HS-27A (cell line): ENCODE results near the gene GNB5.
A peak's percentile ranks its signal among the peaks of the same experiment; 100 is the strongest.
"Not testable (repeated sequence)": the region's sequence is repeated elsewhere in the genome, so short reads cannot be mapped to it uniquely, and the experiment has no call there.

Experiments used
- DNase-seq: peaks from one replicate; pipeline ENCODE4 v3.0.0-alpha.2; 2012; ENCODE audit warnings: low read depth, missing footprints

The GNB5 gene

DNA sequence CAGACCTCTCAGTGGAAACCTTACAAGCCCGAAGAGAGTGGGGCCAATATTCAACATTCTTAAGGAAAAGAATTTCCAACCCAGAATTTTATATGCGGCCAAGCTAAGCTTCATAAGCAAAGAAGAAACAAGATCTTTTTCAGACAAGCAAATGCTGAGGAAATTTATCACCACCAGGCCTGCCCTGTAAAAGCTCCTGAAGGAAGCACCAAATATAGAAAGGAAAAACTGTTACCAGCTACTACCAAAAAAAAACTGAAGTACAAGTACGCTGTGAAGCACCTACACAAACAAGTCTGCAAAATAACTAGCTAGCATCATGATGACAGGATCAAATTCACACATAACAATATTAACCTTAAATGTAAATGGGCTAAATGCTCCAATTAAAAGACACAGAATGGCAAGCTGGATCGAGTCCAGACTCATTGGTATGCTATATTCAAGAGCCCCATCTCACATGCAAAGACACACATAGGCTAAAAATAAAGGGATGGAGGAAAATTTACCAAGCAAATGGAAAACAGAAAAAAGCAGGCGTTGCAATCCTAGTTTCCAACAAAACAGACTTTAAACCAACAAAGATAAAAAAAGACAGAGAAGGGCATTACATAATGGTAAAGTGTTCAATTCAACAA is 25.6 kb downstream of the GNB5 start:
- DNase-seq = not testable (repeated sequence)

DNA sequence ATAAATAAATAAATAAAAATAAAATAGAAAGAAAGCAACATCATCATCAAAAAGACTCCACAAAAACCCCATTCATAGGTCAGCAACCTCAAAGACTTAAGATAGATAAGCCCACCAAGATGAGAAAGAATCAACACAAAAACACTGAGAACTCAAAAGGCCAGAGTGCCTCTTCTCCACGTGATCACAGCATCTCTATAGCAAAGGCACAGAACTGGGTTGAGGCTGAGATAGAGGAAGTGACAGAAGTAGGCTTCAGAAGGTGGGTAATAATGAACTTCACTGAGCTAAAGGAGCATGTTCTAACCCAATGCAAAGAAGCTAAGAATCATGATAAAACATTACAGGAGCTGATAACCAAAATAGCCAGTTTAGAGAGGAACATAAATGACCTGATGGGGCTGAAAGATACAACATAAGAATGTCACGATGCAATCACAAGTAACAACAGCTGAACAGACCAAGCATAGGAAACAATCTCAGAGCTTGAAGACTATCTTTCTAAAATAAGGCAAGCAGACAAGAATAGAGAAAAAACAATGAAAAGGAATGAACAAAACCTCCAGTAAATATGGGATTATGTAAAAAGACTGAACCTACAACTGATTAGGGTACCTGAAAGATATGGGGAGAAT is 26.4 kb downstream of the GNB5 start:
- DNase-seq = no peak

DNA sequence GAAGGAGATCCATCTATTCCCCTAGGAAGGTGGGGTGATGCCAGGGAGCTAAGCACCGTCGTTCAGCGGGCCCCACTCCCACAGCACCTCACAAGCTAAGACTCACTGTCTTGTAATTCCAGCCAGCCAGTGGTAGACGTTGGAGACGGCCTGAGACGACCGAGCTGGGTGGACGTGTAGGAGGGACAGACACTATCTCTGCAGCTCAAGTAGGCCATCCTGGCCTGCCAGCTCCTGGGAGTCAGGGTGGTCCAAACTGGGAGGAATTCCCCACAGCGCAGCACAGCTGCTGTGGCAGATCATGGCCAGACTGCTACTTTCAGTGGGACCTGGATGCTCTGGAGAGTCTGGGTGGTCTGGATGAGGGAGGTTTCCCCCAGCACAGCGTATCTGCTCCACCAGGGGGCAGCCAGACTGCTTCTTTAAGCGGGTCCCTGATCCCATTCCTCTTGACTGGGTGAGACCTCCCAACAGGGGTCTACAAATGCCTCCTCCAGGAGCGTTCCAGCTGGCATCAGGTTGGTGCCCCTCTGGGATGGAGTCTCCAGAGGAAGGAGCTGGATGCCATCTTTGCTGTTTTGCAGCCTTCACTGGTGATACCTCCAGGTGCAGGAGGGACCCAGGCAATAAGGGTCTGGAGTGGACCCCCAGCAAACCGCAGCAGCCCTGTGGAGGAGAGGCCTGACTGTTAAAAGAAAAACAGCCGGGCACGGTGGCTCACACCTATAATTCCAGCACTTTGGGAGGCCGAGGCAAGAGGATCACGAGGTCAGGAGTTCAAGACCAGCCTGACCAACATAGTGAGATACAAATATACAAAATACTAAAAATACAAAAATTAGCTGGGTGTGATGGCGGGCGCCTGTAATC is 27.6 kb downstream of the GNB5 start:
- DNase-seq = no peak

DNA sequence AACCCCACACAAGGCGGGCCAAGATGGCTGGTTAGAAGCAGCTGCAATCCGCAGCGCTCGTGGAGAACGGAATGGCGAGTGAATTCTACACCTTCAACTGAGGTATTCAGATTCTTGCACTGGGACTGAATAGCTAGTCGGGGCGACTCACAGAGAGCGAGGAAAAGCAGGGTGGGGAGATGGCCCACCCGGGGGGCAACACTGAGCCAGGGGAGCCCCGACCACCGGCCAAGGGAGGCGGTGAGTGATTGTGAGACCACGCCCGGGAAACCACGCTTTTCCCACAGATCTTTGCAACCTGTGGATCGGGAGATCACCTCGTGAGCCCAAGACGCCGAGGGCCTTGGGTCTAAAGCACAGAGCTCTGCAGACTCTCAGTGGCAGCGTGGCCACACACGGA is 28.3 kb downstream of the GNB5 start:
- DNase-seq = no peak

DNA sequence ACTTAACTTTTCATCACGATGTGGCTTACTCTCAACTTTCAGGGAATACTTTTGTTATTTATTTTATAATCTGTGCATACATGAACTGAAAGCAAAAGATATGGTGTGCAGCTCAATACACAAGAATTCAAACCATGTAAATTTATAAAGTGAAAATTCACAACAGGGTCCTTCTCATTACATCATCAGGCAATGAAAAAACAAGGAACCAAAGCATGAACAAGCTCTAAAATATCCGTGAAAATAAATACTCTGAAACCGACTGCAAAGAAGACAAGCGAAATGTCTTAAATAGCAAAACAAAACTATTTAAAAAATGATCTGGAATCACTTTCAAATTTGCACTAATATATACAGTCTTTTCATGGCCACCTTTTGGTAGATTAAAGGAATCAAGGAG is 28.9 kb downstream of the GNB5 start:
- no peak for DNase-seq

DNA sequence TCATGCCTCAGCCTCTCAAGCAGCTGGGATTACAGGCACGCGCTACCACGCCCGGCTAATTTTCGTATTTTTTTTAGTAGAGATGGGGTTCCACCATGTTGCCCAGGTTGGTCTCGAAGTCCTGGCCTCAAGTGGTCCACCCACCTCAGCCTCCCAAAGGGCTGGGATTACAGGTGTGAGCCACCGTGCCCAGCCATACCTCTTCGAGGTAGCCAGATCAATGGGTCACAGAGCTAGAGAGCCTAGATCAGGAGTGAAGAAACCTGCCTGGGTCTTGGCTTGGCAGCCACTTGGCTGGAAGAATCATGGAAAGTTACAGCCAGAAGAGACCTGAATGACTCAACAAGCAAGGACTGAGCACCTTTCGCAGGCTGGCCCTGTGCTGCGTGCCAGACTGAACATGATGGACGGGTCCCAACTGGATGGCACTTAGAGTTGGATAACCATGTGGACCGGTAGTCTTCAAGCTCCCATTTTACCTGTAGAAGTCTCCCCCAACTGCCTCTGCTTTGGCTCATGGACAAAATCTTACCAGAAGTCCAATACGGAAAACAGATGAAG is 29.7 kb downstream of the GNB5 start:
- no peak for DNase-seq

DNA sequence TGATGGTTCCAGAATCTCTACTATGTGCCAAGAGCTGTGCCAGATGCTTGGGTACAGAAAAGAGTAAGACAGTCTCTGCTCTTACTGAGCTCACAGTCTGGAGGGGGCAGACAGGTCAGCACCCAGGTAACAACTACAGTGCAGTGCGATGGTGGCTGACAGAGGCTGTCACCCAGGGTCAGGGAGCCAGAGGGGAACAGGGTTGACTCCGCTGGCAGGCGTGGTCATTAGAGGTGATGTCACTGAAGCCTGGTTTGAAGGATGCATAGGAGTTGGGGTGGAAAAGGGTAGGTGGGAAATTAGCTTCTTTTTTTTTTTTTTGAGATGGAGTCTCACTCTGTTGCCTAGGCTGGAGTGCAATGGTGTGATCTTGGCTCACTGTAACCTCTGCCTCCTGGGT is 31.5 kb downstream of the GNB5 start:
- no peak for DNase-seq

DNA sequence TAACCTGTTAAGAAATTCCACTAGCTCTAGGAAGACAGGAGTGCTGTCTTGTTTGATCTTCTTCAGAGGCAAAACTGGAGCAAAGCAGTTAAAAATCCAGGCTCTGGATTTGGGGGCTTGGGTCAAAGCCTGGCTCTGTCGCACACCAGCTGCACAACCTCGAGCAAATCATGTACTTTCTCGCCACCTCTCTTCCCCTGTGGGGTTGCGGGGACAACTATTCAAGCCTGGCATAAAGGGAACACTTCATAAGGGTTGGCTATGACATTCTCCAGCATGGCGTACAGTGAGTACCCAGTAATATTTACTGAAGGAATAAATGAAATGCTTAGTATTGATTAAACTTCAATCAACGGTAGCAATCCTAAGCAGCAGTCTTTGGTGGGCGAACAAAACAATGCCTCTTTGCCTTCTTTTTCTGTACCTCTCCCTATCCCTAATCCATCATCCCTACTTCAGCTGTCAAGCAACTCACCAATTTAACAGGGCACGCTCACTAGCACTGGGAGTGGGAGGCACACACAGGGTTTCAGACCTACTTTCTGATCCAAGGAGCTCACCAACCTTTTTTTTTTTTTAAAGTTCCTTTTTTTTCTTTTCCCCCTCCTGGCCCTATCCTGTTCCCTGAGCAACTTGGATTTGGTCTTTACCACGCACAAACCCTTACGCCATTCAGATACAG is 33.0 kb downstream of the GNB5 start:
- no peak for DNase-seq

DNA sequence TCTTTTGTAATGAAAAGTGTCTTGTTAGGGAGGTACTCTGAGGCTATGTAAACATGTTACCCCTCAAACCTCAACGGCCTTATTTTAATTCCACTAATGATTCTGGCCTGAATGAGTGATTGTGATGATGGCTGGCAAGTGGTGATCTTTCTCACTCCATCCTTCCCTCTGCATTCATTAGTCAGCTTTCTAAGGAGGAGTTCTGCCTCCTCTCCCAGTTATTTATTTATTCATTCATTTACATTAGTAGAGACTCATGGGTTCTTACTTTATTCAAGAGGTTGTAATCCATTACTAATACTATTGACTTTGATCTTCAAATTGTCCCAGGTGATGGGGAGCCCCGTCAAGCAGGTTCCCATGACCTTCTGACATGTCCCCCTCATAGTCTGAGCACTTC is 35.3 kb downstream of the GNB5 start:
- DNase-seq = no peak

DNA sequence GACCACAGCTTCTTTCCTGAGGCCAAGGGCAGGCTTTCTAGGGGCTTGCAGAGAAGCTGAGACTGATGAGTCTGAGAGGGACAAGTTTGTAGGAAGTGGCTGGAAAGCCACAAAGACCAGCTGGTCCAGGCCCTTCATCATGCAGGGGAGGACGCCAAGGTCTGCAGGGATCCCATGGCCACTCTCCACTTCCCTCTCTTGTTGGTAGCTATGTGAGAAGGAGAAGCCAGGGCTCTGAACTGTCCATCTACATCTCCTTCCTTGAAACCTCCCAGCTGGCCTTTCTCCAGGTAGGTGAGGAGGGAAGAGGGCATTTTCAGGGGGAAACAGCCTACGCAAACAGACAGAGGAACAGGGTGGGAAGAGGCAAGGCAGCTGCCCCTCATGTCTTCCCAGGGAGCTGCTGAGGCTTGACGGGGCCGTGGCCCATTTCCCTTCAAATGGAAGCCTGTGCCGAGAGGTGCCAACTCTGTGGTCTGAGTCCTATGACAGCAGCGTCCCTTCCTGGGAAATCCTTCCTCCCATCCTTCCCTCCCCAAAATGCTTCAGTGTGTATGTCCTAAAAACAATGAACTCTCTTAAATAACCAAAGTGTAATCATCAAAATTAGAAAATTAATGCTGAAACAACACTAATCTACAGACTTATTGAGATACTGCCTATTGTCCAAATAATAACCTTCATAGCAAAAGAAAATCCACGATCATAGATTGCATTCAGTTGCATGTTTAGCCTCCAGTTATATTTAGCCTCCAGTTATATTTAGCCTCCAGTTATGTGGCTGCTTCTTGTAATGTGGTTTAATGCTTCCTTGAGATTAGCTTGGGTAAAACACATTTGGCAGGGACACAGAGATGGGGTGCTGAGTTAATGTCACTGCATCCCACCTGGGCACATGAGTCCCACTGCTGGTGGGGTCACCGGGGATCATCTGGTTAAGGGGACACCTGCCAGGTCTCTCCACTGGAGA is 36.0 kb downstream of the GNB5 start:
- DNase-seq = no peak

DNA sequence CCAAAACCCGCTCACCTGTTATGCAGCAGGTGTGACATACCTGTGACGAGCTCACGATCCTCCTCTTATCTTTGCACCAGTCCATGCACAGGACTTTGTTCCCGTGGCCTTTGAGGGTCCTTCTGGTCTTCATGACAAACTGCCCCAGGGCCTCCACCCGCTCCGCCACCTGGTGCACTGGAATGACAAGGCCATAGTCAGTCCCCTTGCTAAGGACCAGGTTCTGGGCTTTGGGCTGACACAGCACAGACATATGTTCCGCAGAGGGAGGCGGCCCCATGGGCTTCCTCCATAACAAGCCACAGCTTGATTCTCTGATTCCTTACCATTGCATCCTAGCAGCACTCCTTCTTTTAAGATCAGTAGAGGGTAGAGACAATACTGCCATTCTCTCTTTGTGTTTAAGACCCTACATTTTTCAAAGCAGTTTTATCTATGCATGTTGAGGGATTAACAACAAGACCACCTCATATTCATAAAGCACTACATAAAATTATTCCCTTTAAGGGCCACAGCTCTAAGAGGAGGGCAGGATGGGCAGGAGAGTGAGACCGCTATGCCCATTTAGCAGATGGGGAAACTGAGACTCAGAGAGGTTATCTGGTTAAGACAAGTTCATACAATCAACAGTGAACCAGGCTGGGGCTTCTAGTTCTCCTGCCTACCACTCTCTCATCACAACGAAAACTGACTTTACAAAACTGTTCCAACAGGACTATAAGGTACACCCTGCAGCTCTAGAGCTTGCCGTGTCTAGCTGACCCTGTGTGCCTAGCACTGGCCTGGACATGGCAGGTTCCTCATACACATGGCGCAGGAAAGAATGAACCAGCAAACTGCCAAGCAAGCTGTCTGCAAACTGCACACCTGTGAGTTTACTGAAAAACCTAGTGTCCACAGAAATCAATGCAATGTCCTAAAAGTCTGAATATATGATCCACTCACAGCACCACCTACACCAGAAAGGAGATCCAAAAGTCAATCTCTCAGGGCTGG is 37.0 kb downstream of the GNB5 start:
- no peak for DNase-seq

DNA sequence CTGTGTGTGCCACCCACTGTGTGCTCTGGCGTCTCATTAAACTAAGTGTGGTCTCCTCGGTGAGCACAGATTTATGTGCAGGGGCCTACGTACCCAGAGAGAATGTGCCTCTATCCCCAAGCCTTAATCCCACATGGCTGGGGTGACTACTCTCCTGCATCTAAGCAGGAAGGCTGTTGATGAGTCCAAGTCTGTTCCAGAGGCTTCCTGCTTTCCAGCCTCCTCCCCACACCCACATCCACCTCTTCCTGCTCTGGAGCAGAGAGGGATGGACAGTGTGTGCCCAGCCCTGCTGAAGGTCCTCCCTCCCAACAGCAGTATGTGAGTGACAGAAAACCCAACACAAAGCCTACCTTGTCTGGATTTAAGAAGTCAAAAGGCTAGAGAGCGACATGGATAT is 39.8 kb downstream of the GNB5 start:
- no peak for DNase-seq

DNA sequence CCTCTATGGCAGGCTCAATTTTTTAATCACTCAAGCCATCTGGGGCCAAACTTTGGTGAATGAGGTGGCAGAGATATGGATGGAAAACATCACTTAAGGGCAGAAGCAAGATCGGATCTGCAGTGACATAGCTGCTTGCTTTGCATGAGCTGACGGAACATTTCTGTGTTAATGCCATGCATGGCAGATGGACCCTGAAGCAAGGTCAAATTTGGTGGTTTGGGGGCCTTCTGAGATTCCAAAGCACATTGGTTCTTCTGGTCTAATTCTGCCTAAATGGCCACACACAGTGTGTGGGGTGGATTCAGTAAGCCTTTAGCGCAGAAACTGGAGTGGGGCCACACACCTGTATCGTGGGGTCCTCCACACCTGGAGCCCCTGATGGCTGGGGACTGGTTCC is 40.3 kb downstream of the GNB5 start:
- no peak for DNase-seq

DNA sequence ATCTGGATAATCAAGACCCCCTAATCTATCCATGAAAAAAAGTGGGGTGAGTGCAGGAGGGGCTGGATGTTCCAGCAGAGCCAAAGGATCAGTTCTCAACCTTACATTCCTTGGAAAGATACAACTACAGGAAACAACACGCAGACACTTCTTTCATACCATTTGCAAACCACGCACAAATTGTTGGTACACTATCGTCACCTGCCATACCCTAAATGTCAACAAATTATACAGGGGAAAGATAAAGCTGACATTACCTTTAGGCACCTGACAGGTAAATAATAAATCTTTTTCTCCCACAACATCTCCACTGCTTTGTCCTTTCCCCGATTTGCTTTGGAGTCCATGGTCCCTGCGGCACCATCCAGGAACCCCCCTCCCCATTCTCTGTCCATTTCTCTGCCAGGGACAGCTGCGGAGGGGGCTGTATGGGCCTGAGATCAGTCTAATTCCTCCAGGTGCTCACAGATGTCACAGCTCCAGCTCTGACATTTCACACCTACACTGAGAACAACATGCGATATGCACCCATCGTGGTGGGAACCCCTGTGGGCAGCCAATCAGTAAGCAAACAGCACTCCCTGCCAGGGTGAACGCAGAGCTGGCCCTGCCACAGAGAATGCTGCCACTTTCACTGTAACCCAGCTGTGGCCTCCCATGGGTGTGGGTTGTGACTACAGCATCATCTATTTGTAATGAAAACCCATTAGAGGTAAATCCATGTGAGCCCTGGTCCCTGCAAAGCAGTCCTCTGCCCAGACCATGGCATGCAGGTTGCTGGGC is 41.0 kb downstream of the GNB5 start:
- DNase-seq = no peak

DNA sequence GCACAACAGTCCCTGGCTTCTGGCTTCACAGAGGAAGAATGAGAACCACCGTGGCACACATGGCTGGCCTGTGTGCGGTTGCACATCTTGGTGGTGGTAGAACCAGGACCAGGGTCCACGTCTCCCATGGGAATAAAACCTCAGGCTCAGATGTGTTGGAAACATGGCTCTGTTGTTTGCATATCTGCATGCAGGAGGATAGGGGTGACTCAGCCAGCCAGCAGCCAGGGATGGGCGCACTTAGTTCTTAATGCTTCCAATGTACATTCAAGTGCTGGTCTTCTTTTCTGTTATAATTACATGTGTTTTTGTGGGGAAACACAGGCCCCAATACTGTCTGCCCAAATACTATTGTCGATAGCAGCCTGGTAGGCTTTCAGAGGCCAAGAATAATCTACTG is 42.8 kb downstream of the GNB5 start:
- no peak for DNase-seq

DNA sequence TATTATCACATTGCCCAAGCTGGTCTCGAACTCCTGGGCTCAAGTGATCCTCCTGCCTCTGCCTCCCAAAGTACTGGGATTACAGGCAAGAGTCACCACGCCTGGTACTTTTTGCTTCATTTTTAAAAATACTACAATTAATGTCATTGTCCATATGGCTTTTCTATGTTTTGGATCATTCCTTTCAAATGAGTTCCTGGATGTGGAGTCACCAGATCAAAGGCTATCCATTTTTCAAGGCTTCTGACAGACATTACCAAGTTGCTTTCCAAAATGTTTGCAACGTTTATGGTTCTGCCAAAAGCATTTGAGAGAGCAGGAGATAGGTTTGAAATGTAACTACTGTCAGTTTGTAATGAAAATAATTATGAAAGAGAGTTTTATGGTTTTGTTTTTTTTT is 44.4 kb downstream of the GNB5 start:
- DNase-seq = no peak

DNA sequence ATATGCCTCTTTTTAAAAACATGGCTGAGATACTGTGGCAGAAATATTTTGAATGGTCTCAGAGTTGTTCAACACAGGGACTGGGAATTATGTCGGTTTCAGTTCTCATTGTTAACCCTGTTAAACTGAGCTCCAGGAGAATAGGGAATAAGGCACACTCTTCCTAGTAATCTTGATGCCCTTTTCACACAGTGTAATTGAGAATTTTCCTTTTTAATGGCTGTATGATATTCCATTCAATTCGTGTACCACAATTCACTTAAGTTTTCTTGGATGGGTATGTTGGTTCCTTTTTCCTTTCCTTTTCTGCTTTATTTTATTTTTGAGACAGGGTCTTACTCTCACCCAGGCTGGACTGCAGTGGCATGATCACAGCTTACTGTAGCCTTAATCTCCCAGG is 44.9 kb downstream of the GNB5 start:
- no peak for DNase-seq

DNA sequence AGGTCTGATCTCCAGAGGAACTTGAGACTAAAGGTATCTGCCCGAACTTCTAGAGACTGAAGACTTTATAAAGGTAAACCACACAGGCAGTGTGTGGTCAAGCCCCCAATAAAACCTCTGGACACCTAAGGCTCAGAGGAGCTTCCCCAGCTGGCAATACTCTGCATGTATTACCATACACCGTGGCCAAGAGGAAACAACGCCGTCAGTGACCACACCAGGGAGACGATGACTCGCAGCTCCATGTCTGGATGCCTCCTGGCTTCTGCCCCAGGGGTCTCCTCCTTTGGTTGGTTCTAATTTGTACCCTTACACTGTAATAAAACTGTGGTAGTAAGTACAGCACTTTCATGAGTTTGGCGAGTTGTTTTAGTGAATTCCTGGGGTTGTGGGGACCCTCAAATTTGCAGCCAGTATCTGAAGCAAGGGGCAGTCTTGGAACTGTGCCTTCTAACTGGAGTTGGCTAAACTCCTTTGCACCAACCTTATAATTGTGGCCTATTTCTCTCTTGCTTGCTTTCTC is 46.5 kb downstream of the GNB5 start:
- DNase-seq = peak; percentile 17

DNA sequence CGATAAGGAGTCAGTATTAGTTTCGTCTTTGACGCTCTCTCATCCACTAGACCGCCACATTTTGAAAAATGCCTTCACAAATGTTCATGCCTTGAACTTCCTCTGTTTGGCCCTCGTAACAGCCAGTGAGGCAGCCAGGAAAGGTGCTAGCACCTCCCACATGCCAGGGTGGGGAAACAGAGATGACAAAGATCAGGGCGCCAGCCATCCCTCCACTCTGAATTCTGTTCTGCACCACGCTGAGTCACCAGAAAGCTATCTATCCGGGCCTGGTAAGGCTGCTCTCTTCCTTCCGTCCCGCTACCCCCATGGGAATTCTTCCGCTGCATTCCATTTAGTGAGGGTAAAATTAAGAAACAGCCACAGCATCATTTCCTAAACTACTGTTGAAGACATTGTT is 47.3 kb downstream of the GNB5 start:
- peak; percentile 93 for DNase-seq
